IPS DF 6.9 (cell line): ENCODE data around the gene CAMK1D.

Source experiments
- DNase-seq: peaks from one replicate; pipeline ENCODE4 v3.0.0-alpha.2; 2013; ENCODE audit warnings: low read depth, low spot score
- H3K27ac ChIP-seq: one replicate; pipeline ENCODE4 v1.5.1; 2013; ENCODE audit warnings: low read length, control low read depth
- H3K27me3 ChIP-seq: 2 replicates; pipeline ENCODE4 v1.6.1; 2013; ENCODE audit warnings: mild to moderate bottlenecking, low read length; ENCODE audit not compliant: control insufficient read depth, insufficient read depth
- H3K36me3 ChIP-seq: 2 replicates; pipeline ENCODE4 v1.6.1; 2013; ENCODE audit warnings: low read length; ENCODE audit not compliant: control insufficient read depth, insufficient read depth
- H3K4me1 ChIP-seq: 2 replicates; pipeline ENCODE4 v1.6.1; 2013; ENCODE audit warnings: low read length; ENCODE audit not compliant: control insufficient read depth, insufficient read depth
- H3K4me3 ChIP-seq: 2 replicates; pipeline ENCODE4 v1.5.1; 2013; ENCODE audit warnings: mild to moderate bottlenecking, low read length
- H3K9me3 ChIP-seq: 2 replicates; pipeline ENCODE4 v1.6.1; 2013; ENCODE audit warnings: low read length, inconsistent platforms; ENCODE audit not compliant: control insufficient read depth, insufficient read depth
- WGBS: extraction: QIAGEN DNeasy Blood & Tissue Kit; methylation state at CpG from one replicate; pipeline ENCODE4 v1.1.7; 2013; ENCODE audit warnings: mixed read lengths, missing lambda C conversion rate; ENCODE audit not compliant: insufficient read length, insufficient coverage; 5-methylcytosine and 5-hydroxymethylcytosine counted together

Gene CAMK1D

GRCh38 chr10:12463459-12463838 is 114.1 kb downstream of the CAMK1D start:
- WGBS, result no CpG with 5 or more reads among the region's 5 CpGs
- no peak for DNase-seq
- Histone ChIP-seq H3K27me3 (no peaks in the 10 kb centered on the region), H3K36me3 (no peaks in the 10 kb centered on the region), H3K27ac (no peak overlapping the region), H3K4me3 (no peak overlapping the region), H3K4me1 (no peaks in the 10 kb centered on the region), H3K9me3 (no peaks in the 10 kb centered on the region)

GRCh38 chr10:12465385-12466136 is 116.2 kb downstream of the CAMK1D start:
- Histone ChIP-seq H3K27me3 (no peaks in the 10 kb centered on the region), H3K4me1 (no peaks in the 10 kb centered on the region), H3K9me3 (no peaks in the 10 kb centered on the region), H3K36me3 (no peaks in the 10 kb centered on the region), H3K4me3 (no peak overlapping the region), H3K27ac (no peak overlapping the region)
- DNase-seq, result no peak
- WGBS, result no CpG with 5 or more reads among the region's 9 CpGs

GRCh38 chr10:12466704-12467305 is 117.5 kb downstream of the CAMK1D start:
- Histone ChIP-seq H3K4me1 (no peaks in the 10 kb centered on the region), H3K4me3 (no peak overlapping the region), H3K27ac (no peak overlapping the region), H3K36me3 (no peaks in the 10 kb centered on the region), H3K9me3 (no peaks in the 10 kb centered on the region), H3K27me3 (no peaks in the 10 kb centered on the region)
- no CpG with 5 or more reads among the region's 17 CpGs for WGBS
- DNase-seq, result no peak

DNA sequence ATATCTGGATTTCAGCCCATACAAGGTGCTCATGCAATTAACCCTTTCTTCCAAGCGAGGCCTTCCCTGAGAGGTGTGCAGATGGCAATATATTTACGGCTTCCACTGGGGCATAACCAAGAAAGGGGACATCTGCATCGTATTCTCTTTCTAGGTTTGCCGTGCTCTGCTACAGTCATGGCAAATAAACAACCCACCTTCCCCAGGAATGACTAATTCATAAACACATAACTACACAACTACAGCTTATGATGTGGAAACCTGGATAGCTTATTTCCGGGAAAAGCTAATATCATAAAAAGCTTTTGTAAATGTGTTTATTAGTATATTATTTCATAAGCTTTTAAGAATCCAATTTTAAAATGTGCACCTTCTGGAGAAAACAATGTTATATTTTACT is 120.0 kb downstream of the CAMK1D start:
- Histone ChIP-seq H3K27me3 (no peaks in the 10 kb centered on the region), H3K27ac (no peak overlapping the region), H3K4me1 (no peaks in the 10 kb centered on the region), H3K36me3 (no peaks in the 10 kb centered on the region), H3K4me3 (no peak overlapping the region), H3K9me3 (no peaks in the 10 kb centered on the region)
- WGBS, result no CpG with 5 or more reads among the region's 5 CpGs
- DNase-seq, result no peak

GRCh38 chr10:12470719-12471118 is 121.4 kb downstream of the CAMK1D start:
- H3K4me1 ChIP-seq, result no peaks in the 10 kb centered on the region
- no peak overlapping the region for H3K27ac ChIP-seq
- WGBS, result no CpG with 5 or more reads among the region's 10 CpGs

DNA sequence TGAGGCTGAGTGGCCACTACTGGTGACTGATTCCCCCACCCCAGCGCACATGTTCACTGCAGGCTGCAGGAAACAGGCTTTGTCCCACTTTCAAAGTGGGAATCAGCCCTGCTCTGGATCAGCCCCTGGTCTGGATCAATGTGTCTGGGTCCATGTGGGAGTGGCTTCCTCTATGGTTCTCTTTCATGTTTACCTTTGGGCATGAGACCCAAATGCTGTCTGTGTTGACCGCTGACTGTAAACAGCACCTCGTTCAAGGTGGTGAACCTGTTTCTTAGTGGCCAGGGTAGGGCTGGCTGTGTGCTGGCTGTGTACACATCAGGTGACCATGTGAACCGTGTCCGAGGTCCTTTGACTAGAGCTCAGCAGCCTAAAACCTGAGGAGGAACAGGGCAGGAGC is 121.8 kb downstream of the CAMK1D start:
- Histone ChIP-seq H3K9me3 (no peaks in the 10 kb centered on the region), H3K36me3 (no peaks in the 10 kb centered on the region), H3K4me3 (no peak overlapping the region), H3K27me3 (no peaks in the 10 kb centered on the region), H3K4me1 (no peaks in the 10 kb centered on the region), H3K27ac (no peak overlapping the region)
- WGBS, result no CpG with 5 or more reads among the region's 5 CpGs
- DNase-seq, result no peak

More at GRCh38 chr10:12470719-12471118, 121.4 kb downstream of the CAMK1D start:
- Histone ChIP-seq H3K4me3 (no peak overlapping the region), H3K9me3 (no peaks in the 10 kb centered on the region), H3K27me3 (no peaks in the 10 kb centered on the region), H3K36me3 (no peaks in the 10 kb centered on the region)
- no peak for DNase-seq

DNA sequence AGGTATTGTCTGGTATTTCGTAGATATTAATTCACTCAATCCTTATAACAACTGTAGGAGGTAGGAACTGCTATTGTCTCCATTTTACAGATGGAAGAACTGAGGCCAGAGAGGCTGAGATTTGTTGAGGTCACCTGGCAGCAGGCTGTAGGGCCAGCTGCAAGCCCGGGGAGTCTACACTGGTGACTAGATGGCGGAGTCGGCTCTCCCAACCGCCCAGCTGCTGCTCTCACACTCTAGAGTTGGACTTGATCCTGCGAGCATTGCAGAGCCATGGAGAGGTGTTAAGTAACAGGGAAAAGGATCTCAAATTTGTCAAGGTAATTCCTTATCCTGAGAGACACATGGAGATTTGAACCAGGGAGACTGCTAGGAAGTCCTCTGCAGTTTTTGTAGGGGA is 124.1 kb downstream of the CAMK1D start:
- DNase-seq, result no peak
- no peak overlapping the region for H3K4me3 ChIP-seq
- no peaks in the 10 kb centered on the region for H3K9me3 ChIP-seq
- H3K36me3 ChIP-seq, result no peaks in the 10 kb centered on the region
- no peak overlapping the region for H3K27ac ChIP-seq
- H3K4me1 ChIP-seq, result no peaks in the 10 kb centered on the region
- WGBS, result no CpG with 5 or more reads among the region's 6 CpGs
- H3K27me3 ChIP-seq, result no peaks in the 10 kb centered on the region

GRCh38 chr10:12474727-12475412 is 125.5 kb downstream of the CAMK1D start:
- Histone ChIP-seq H3K27me3 (no peaks in the 10 kb centered on the region), H3K4me3 (no peak overlapping the region), H3K36me3 (no peaks in the 10 kb centered on the region), H3K4me1 (no peaks in the 10 kb centered on the region), H3K9me3 (no peaks in the 10 kb centered on the region), H3K27ac (no peak overlapping the region)
- DNase-seq, result no peak
- WGBS, result no CpG with 5 or more reads among the region's 8 CpGs

DNA sequence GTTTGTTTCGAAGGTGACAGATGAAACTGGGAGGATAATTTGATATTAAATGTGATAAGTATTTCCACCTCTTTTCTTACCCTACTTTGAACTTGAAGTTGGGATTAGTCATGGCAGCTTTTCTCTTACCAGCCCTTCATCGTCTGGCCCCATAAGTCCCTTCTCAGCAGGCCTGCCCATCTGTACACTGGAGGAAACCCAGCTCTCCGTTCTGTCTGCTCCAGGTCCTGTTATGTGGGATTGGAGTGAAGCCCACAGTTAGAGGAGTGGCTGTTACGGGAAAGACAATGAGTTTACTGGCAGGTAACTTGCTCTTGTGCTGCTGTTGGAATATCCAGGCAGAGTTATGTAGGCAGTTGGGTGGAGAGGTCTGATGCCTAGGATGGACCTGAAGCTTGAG is 127.3 kb downstream of the CAMK1D start:
- Histone ChIP-seq H3K9me3 (no peaks in the 10 kb centered on the region), H3K27ac (no peak overlapping the region), H3K36me3 (no peaks in the 10 kb centered on the region), H3K27me3 (no peaks in the 10 kb centered on the region), H3K4me1 (no peaks in the 10 kb centered on the region), H3K4me3 (no peak overlapping the region)
- DNase-seq, result no peak
- WGBS, result no CpG with 5 or more reads among the region's 4 CpGs

DNA sequence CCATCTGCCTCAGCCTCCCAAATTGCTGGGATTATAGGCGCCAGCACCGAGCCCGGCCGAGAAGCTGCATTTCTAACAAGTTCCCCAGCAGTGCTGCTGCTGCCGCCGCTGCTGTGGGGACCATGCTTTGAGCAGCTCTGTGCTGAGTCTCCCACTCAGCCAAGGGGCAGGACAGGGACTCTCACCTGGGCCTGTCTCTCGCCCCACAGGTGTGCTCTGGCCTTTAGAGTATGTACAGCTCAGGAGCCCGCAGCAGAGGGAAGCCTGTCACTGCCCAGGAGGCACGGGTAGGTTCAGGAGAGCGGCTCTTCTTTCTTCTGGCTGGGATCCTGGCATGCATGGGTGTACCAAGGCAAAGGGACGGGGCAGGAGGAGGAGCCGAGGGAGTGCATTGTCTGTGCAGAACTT is 130.1 kb downstream of the CAMK1D start:
- no peak overlapping the region for H3K27ac ChIP-seq

More for the DNA sequence above, 130.1 kb downstream of the CAMK1D start:
- Histone ChIP-seq H3K4me3 (no peak overlapping the region), H3K27me3 (no peaks in the 10 kb centered on the region), H3K9me3 (no peaks in the 10 kb centered on the region), H3K4me1 (peaks cover 1% of the 10 kb centered on the region; the same call in 1 of the 2 replicates), H3K36me3 (no peaks in the 10 kb centered on the region)
- no peak for DNase-seq
- WGBS, result no CpG with 5 or more reads among the region's 12 CpGs
